Measurements from ENCODE around the gene DMRTC1B. TPM values are rescaled to one million over a fixed set of nuclear protein-coding genes. Genes with fewer than 3 reads are reported as not detected.
"Not testable (repeated sequence)": the region's sequence is repeated elsewhere in the genome, so short reads cannot be mapped to it uniquely, and the experiment has no call there.

The DMRTC1B gene
- total RNA-seq, 2 donors from 2014 or later: 0.58 TPM; not detected in 1

- H3K4me1 ChIP-seq; intact Hi-C loops (cut with DNase I); H3K36me3 ChIP-seq; H3K27me3 ChIP-seq; H3K4me3 ChIP-seq; DNase-seq; H3K9ac ChIP-seq (ENCODE audit: low read depth in 2 of 2, low read length in 2 of 2); H3K27ac ChIP-seq; H3K9me3 ChIP-seq: not testable (repeated sequence)
Measured at GRCh38 chrX:72783964-72784363, 7.3 kb downstream of the DMRTC1B start.

- H3K9me3 ChIP-seq; H3K27me3 ChIP-seq; intact Hi-C loops (cut with DNase I); DNase-seq; H3K36me3 ChIP-seq; H3K27ac ChIP-seq; H3K4me1 ChIP-seq; H3K4me3 ChIP-seq; H3K9ac ChIP-seq (ENCODE audit: low read depth in 2 of 2, low read length in 2 of 2): not testable (repeated sequence)
Measured at GRCh38 chrX:72788142-72788541, 11.5 kb downstream of the DMRTC1B start.

GRCh38 chrX:72790390-72790789 lies 13.7 kb downstream of the DMRTC1B start:
- H3K36me3 ChIP-seq; intact Hi-C loops (cut with DNase I); H3K27ac ChIP-seq; H3K4me3 ChIP-seq; H3K4me1 ChIP-seq; H3K27me3 ChIP-seq; DNase-seq; H3K9ac ChIP-seq (ENCODE audit: low read depth in 2 of 2, low read length in 2 of 2); H3K9me3 ChIP-seq: not testable (repeated sequence)

- H3K27me3 ChIP-seq; H3K9me3 ChIP-seq; intact Hi-C loops (cut with DNase I); H3K27ac ChIP-seq; H3K4me3 ChIP-seq; H3K9ac ChIP-seq (ENCODE audit: low read depth in 2 of 2, low read length in 2 of 2); H3K4me1 ChIP-seq; H3K36me3 ChIP-seq; DNase-seq: not testable (repeated sequence)
Measured at GRCh38 chrX:72808110-72808509, 31.4 kb downstream of the DMRTC1B start, which contains the start of gene FAM236D. TSS of gene FAM236D (minus strand) at chrX:72808210. CDS start at chrX:72808110, 100 bp downstream.

GRCh38 chrX:72830701-72831100 lies 54.0 kb downstream of the DMRTC1B start:
- H3K9ac ChIP-seq (ENCODE audit: low read depth in 2 of 2, low read length in 2 of 2); H3K9me3 ChIP-seq; H3K36me3 ChIP-seq; DNase-seq; H3K4me3 ChIP-seq; intact Hi-C loops (cut with DNase I); H3K27ac ChIP-seq; H3K4me1 ChIP-seq; H3K27me3 ChIP-seq: not testable (repeated sequence)

GRCh38 chrX:72837532-72837931 lies 60.8 kb downstream of the DMRTC1B start:
- H3K36me3 ChIP-seq; H3K9me3 ChIP-seq; H3K27me3 ChIP-seq; H3K4me3 ChIP-seq; DNase-seq; H3K4me1 ChIP-seq; H3K9ac ChIP-seq (ENCODE audit: low read depth in 2 of 2, low read length in 2 of 2); intact Hi-C loops (cut with DNase I); H3K27ac ChIP-seq: not testable (repeated sequence)

- H3K9ac ChIP-seq (ENCODE audit: low read depth in 2 of 2, low read length in 2 of 2); intact Hi-C loops (cut with DNase I); H3K27ac ChIP-seq; H3K4me1 ChIP-seq; H3K27me3 ChIP-seq; DNase-seq; H3K36me3 ChIP-seq; H3K4me3 ChIP-seq; H3K9me3 ChIP-seq: not testable (repeated sequence)
Measured at GRCh38 chrX:72882898-72883297, 106.2 kb downstream of the DMRTC1B start.

GRCh38 chrX:72889740-72890139 lies 113.0 kb downstream of the DMRTC1B start:
- H3K36me3 ChIP-seq; DNase-seq; H3K27ac ChIP-seq; H3K9me3 ChIP-seq; H3K4me3 ChIP-seq; H3K9ac ChIP-seq (ENCODE audit: low read depth in 2 of 2, low read length in 2 of 2); H3K27me3 ChIP-seq; intact Hi-C loops (cut with DNase I); H3K4me1 ChIP-seq: not testable (repeated sequence)

Other genes with a start within 250 kb of the DMRTC1B start
- 10 to 100 TPM; 23.0 to 25.7 TPM for gene HDAC8, start 204.0 kb upstream of the DMRTC1B start, total RNA-seq
- 1 to 10 TPM; 4.2 to 4.7 TPM for gene PHKA1, start 62.6 kb upstream of the DMRTC1B start, total RNA-seq
- gene FAM236B, start 5.8 kb downstream of the DMRTC1B start, total RNA-seq: not detected
- not detected for gene FAM236D, start 31.3 kb downstream of the DMRTC1B start, total RNA-seq
- not detected for gene FAM236C, start 135.7 kb downstream of the DMRTC1B start, total RNA-seq
- not detected for gene FAM236A, start 161.3 kb downstream of the DMRTC1B start, total RNA-seq
- gene DMRTC1, start 166.9 kb downstream of the DMRTC1B start, total RNA-seq: under 1 TPM in 1 of 2 donors, not detected in 1; 0.27 TPM
- gene PABPC1L2B, start 226.0 kb downstream of the DMRTC1B start, total RNA-seq: not detected

All from colonic mucosa (tissue), 4 donors.